Astrocyte (in vitro differentiated cells and primary cell): ENCODE data around the gene LDLRAD4. TPM values are rescaled to one million over a fixed set of nuclear protein-coding genes. Genes with fewer than 3 reads are reported as not detected.

Experiments
- DNase-seq: peaks from one replicate; pipeline ENCODE4 v3.0.0-alpha.2; 2010; ENCODE audit warnings: low read depth
- FAIRE-seq: peaks from 2 replicates; lab custom pipeline; 2011; peaks lifted over from hg19 to GRCh38; lab: Jason Lieb, UNC
- H2AFZ ChIP-seq: 2 replicates; pipeline ENCODE4 v1.6.0; 2012; ENCODE audit warnings: low read depth, low read length, inconsistent platforms
- H3K27ac ChIP-seq: 2 replicates; pipeline ENCODE4 v1.5.1; 2011; ENCODE audit warnings: low read depth, low read length, inconsistent platforms
- H3K27me3 ChIP-seq: 2 replicates; pipeline ENCODE4 v1.6.0; 2011; ENCODE audit warnings: low read length, inconsistent platforms; ENCODE audit not compliant: insufficient read depth
- H3K36me3 ChIP-seq: 2 replicates; pipeline ENCODE4 v1.5.1; 2011; ENCODE audit warnings: low read length, inconsistent platforms; ENCODE audit not compliant: insufficient read depth
- H3K4me1 ChIP-seq: 2 replicates; pipeline ENCODE4 v1.5.1; 2011; ENCODE audit warnings: low read length, inconsistent platforms; ENCODE audit not compliant: insufficient read depth
- H3K4me2 ChIP-seq: 2 replicates; pipeline ENCODE4 v1.6.0; 2012; ENCODE audit warnings: low read length, inconsistent platforms
- H3K4me3 ChIP-seq: 2 replicates; pipeline ENCODE4 v1.5.1; 2011; ENCODE audit warnings: low read depth, mild to moderate bottlenecking, low read length, inconsistent platforms; ENCODE audit not compliant: insufficient read depth
- H3K79me2 ChIP-seq: 2 replicates; pipeline ENCODE4 v1.6.0; 2012; ENCODE audit warnings: mild to moderate bottlenecking, low read length, inconsistent platforms; ENCODE audit not compliant: insufficient read depth
- H3K9ac ChIP-seq: 2 replicates; pipeline ENCODE4 v1.6.0; 2012; ENCODE audit warnings: mild to moderate bottlenecking, low read length, inconsistent platforms
- H3K9me3 ChIP-seq: 2 replicates; pipeline ENCODE4 v1.5.1; 2012; ENCODE audit warnings: low read depth, mild to moderate bottlenecking, low read length, inconsistent platforms; ENCODE audit not compliant: insufficient read depth
- H4K20me1 ChIP-seq: 2 replicates; pipeline ENCODE4 v1.6.0; 2012; ENCODE audit warnings: low read length, inconsistent platforms; ENCODE audit not compliant: insufficient read depth
- H3K27ac Mint-ChIP-seq: one replicate; pipeline ENCODE4 v1.8.0; 2021; ENCODE audit warnings: mild to moderate bottlenecking, mixed read lengths; ENCODE audit not compliant: unreplicated experiment
- H3K27me3 Mint-ChIP-seq: one replicate; pipeline ENCODE4 v1.8.0; 2021; ENCODE audit warnings: low read depth, mixed read lengths; ENCODE audit not compliant: unreplicated experiment
- H3K36me3 Mint-ChIP-seq: one replicate; pipeline ENCODE4 v1.8.0; 2021; ENCODE audit warnings: low read depth, mixed read lengths; ENCODE audit not compliant: unreplicated experiment
- H3K4me1 Mint-ChIP-seq: one replicate; pipeline ENCODE4 v1.8.0; 2021; ENCODE audit warnings: low read depth, mixed read lengths; ENCODE audit not compliant: unreplicated experiment
- H3K4me3 Mint-ChIP-seq: one replicate; pipeline ENCODE4 v1.8.0; 2021; ENCODE audit warnings: mild to moderate bottlenecking, moderate library complexity, mixed read lengths; ENCODE audit not compliant: unreplicated experiment
- H3K9me3 Mint-ChIP-seq: one replicate; pipeline ENCODE4 v1.8.0; 2021; ENCODE audit warnings: mild to moderate bottlenecking, mixed read lengths; ENCODE audit not compliant: unreplicated experiment
- CTCF ChIP-seq: IDR thresholded peaks from 2 replicates; pipeline ENCODE4 v1.5.1; 2011; ENCODE audit warnings: low read depth, mild to moderate bottlenecking, inconsistent platforms, low read length, moderate library complexity; ENCODE audit not compliant: insufficient read depth
- EZH2 ChIP-seq: IDR thresholded peaks from 2 replicates; pipeline ENCODE4 v1.6.1; 2012; ENCODE audit warnings: mild to moderate bottlenecking, low read length, inconsistent platforms; ENCODE audit not compliant: insufficient read depth
- total RNA-seq: library from RNA; stranded (reverse); gene quantifications from 2 replicates; pipeline ENCODE4 v1.2.1, GENCODE V29; 2021

The LDLRAD4 gene
- total RNA-seq, 1 donor from 2014 or later = 26.0 TPM

GRCh38 chr18:13221869-13222855 is 3.6 kb downstream of the LDLRAD4 start:
- no peak for FAIRE-seq
- Histone ChIP-seq H3K4me1 (peaks cover 25% of the 10 kb centered on the region), H3K27ac (peak overlapping the region; percentile 9), H3K9me3 (no peaks in the 10 kb centered on the region), H3K36me3 (no peaks in the 10 kb centered on the region), H3K4me2 (peak overlapping the region; percentile 64), H3K9ac (no peak overlapping the region), H2AFZ (no peak overlapping the region), H3K4me3 (no peak overlapping the region), H3K79me2 (peaks cover 2% of the 10 kb centered on the region), H4K20me1 (peaks cover 7% of the 10 kb centered on the region), H3K27me3 (peaks cover 15% of the 10 kb centered on the region)
- Mint-ChIP-seq H3K27me3 (no peaks in the 10 kb centered on the region), H3K27ac (no peak overlapping the region), H3K36me3 (peaks cover 1% of the 10 kb centered on the region), H3K4me1 (peaks cover 34% of the 10 kb centered on the region), H3K4me3 (no peak overlapping the region), H3K9me3 (peaks cover 2% of the 10 kb centered on the region)
- TF ChIP-seq CTCF (no peak), EZH2 (peak; percentile 9)
- DNase-seq = peak; percentile 51

- DNase-seq = no peak
- H3K27ac Mint-ChIP-seq = no peak overlapping the region
- no peak overlapping the region for H2AFZ ChIP-seq
Measured at GRCh38 chr18:13222856-13223281, 4.3 kb downstream of the LDLRAD4 start.

More at GRCh38 chr18:13222856-13223281, 4.3 kb downstream of the LDLRAD4 start:
- Histone ChIP-seq H3K4me3 (no peak overlapping the region), H4K20me1 (peaks cover 9% of the 10 kb centered on the region), H3K4me2 (peak overlapping the region; percentile 64), H3K9me3 (no peaks in the 10 kb centered on the region), H3K27ac (no peak overlapping the region), H3K4me1 (peaks cover 25% of the 10 kb centered on the region), H3K36me3 (no peaks in the 10 kb centered on the region), H3K9ac (no peak overlapping the region), H3K79me2 (peaks cover 2% of the 10 kb centered on the region), H3K27me3 (peaks cover 15% of the 10 kb centered on the region)
- no peak for FAIRE-seq
- no peak for TF ChIP-seq CTCF
- no peak for TF ChIP-seq EZH2
- Mint-ChIP-seq H3K27me3 (no peaks in the 10 kb centered on the region), H3K4me3 (peak overlapping the region; percentile 46), H3K36me3 (peaks cover 4% of the 10 kb centered on the region), H3K9me3 (peaks cover 2% of the 10 kb centered on the region), H3K4me1 (peaks cover 34% of the 10 kb centered on the region)
